ENCODE data around the gene CCIN. TPM values are rescaled to one million over a fixed set of nuclear protein-coding genes. Genes with fewer than 3 reads are reported as not detected.

The CCIN gene
- total RNA-seq, 1 experiment from 2014 or later = 0.13 TPM

DNA sequence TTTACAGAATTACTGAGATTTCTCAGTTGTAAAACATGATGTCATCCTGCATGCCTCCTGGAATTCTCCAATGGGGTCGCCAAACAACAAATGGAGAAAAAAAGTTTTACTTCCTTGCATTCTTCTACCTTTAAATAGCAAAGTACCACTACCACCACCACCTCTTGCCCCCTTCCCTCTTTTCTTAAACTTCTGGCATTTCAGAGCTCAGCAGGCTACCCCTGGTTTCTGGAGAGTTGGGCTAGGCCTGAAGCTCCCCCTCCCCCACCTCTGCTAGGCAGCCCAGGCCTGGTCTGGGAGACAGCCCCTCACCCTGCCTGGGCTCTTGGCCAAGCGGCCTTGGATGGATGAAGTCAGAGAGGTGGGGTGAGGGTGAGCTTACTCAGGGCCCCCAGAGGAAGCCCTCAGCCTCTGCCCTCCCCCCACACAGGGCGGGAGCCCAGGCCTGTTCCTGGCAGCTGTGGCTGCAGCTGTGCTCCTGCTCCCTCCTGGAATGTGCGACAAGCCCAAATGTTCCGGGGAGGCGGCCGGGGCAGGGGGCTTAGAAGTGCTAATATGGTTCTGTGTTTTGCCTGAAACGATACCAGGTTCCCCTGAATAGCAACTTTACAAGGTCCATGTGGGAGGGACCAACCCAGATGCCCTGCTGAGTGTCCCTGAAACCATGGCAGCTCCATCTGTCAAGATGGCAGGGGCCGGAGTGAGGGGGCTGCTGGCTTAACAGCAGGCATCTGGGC is 6.0 kb upstream of the CCIN start:
- ChIA-PET POLR2A (interaction anchor here (1.1 kb wide), 1 partner anchor 27 kb away, joined by 4 read pairs; the partner anchor contains the start of gene CLTA), CTCF (interaction anchor here (0.6 to 4.8 kb wide), 5 partner anchors 14 to 290 kb away, joined by 3 to 37 read pairs (median 3); no protein-coding TSS in a partner anchor)
- in situ Hi-C loops (cut with HindIII; ENCODE audit: low pct_unique_long_range_greater_than_20kb, low sequenced_read_pairs) (no loop called here), intact Hi-C loops (cut with micrococcal nuclease; ENCODE audit: unreplicated experiment) (no loop called here)
- DNase-seq (ENCODE audit: low read depth, low spot score) (no peak), ATAC-seq (no peak)
- no peak overlapping the region for H3K27ac ChIP-seq (ENCODE audit: low read length)
- H3K27me3 ChIP-seq (ENCODE audit: control insufficient read depth, insufficient read depth, low read length) = no peaks in the 10 kb centered on the region
- peaks cover 11% of the 10 kb centered on the region; the same call in 1 of the 2 replicates for H3K4me1 ChIP-seq (ENCODE audit: control insufficient read depth, insufficient read depth, low read length)
- TF ChIP-seq TCF7L2 (IDR thresholded peaks at IDR 0.05; ENCODE audit: low read depth, low read length) (no peak), REST (IDR thresholded peaks at IDR 0.05; ENCODE audit: insufficient read depth in 1 of 2, low read depth in 2 of 2, low read length in 1 of 2) (no peak), CTCF (IDR thresholded peaks at IDR 0.05) (no peak), POLR2AphosphoS5 (IDR thresholded peaks at IDR 0.05; ENCODE audit: low read depth, low read length) (no peak), SIN3A (IDR thresholded peaks at IDR 0.05; ENCODE audit: borderline replicate concordance, insufficient read depth, low read depth, low read length) (no peak)
- no TSS peak for BruUV-seq (replicated peaks)
- H3K36me3 ChIP-seq (ENCODE audit: control insufficient read depth, insufficient read depth, low read length) = no peaks in the 10 kb centered on the region
- H3K4me3 ChIP-seq (ENCODE audit: low read depth in 2 of 2, low read length in 2 of 2) = no peak overlapping the region
- no peaks in the 10 kb centered on the region for H3K9me3 ChIP-seq (ENCODE audit: control insufficient read depth, insufficient read depth, low read depth, low read length)

DNA sequence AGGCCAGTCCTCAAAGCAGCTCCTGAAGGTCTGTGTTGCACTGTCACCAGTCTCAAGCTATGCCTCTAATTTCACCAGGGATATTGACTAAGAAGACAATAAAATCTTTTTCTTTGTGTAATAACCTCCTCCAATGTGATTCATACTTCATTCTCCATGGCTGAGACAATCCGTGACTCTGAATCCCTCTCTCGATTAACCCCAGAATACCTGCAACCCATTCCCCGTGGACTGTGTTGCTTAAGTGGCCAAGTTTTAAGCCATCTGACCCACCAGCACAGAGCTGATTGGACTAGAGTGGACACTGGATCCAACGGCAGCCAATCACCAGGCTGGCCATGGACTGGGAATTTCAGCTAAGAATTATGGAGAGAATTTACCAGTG is 5.4 kb upstream of the CCIN start:
- no TSS peak for BruUV-seq (replicated peaks)
- DNase-seq (ENCODE audit: low read depth, low spot score) = no peak
- TF ChIP-seq REST (IDR thresholded peaks at IDR 0.05; ENCODE audit: insufficient read depth in 1 of 2, low read depth in 2 of 2, low read length in 1 of 2) (no peak), TCF7L2 (IDR thresholded peaks at IDR 0.05; ENCODE audit: low read depth, low read length) (no peak), POLR2AphosphoS5 (IDR thresholded peaks at IDR 0.05; ENCODE audit: low read depth, low read length) (no peak), CTCF (IDR thresholded peaks at IDR 0.05) (no peak), SIN3A (IDR thresholded peaks at IDR 0.05; ENCODE audit: borderline replicate concordance, insufficient read depth, low read depth, low read length) (no peak)
- no peaks in the 10 kb centered on the region for H3K9me3 ChIP-seq (ENCODE audit: control insufficient read depth, insufficient read depth, low read depth, low read length)
- CTCF ChIA-PET = interaction anchor here (0.6 to 4.8 kb wide), 4 partner anchors 15 to 239 kb away, joined by 3 to 37 read pairs (median 3); no protein-coding TSS in a partner anchor
- intact Hi-C loops (cut with micrococcal nuclease; ENCODE audit: unreplicated experiment) (no loop called here), in situ Hi-C loops (cut with HindIII; ENCODE audit: low pct_unique_long_range_greater_than_20kb, low sequenced_read_pairs) (no loop called here)
- no peak overlapping the region for H3K27ac ChIP-seq (ENCODE audit: low read length)
- no peaks in the 10 kb centered on the region for H3K36me3 ChIP-seq (ENCODE audit: control insufficient read depth, insufficient read depth, low read length)
- no peak overlapping the region for H3K4me3 ChIP-seq (ENCODE audit: low read depth in 2 of 2, low read length in 2 of 2)
- ATAC-seq = no peak
- no peaks in the 10 kb centered on the region for H3K27me3 ChIP-seq (ENCODE audit: control insufficient read depth, insufficient read depth, low read length)
- POLR2A ChIA-PET = interaction anchor here (1.1 kb wide), 2 partner anchors 17 to 26 kb away, joined by 4 read pairs; partner anchors contain the start of gene CLTA
- peaks cover 11% of the 10 kb centered on the region; the same call in 1 of the 2 replicates for H3K4me1 ChIP-seq (ENCODE audit: control insufficient read depth, insufficient read depth, low read length)

Measured in Panc1 (cell line).